ENCODE measurements around the gene FOXJ1.

The FOXJ1 gene

GRCh38 chr17:76160896-76161528 lies 20.0 kb upstream of the FOXJ1 start:
- in situ Hi-C loops (cut with MboI; ENCODE audit: low sequenced_read_pairs) = no loop called here

GRCh38 chr17:76159157-76159556 lies 18.1 kb upstream of the FOXJ1 start:
- in situ Hi-C loops (cut with MboI; ENCODE audit: low sequenced_read_pairs) = no loop called here

GRCh38 chr17:76157759-76158158 lies 16.7 kb upstream of the FOXJ1 start:
- in situ Hi-C loops (cut with MboI; ENCODE audit: low sequenced_read_pairs) = no loop called here

GRCh38 chr17:76156662-76156991 lies 15.6 kb upstream of the FOXJ1 start:
- in situ Hi-C loops (cut with MboI; ENCODE audit: low sequenced_read_pairs) = no loop called here

- in situ Hi-C loops (cut with MboI; ENCODE audit: low sequenced_read_pairs) = no loop called here
These were observed 15.1 kb upstream of the FOXJ1 start for GRCh38 chr17:76155988-76156661.

- in situ Hi-C loops (cut with MboI; ENCODE audit: low sequenced_read_pairs) = no loop called here
These were observed 14.1 kb upstream of the FOXJ1 start for GRCh38 chr17:76154936-76155845.

GRCh38 chr17:76154292-76154691 lies 13.2 kb upstream of the FOXJ1 start:
- in situ Hi-C loops (cut with MboI; ENCODE audit: low sequenced_read_pairs) = no loop called here

GRCh38 chr17:76153640-76154039 lies 12.6 kb upstream of the FOXJ1 start:
- in situ Hi-C loops (cut with MboI; ENCODE audit: low sequenced_read_pairs) = no loop called here

- in situ Hi-C loops (cut with MboI; ENCODE audit: low sequenced_read_pairs) = no loop called here
These were observed 12.2 kb upstream of the FOXJ1 start for GRCh38 chr17:76153202-76153601.

GRCh38 chr17:76152591-76152990 lies 11.5 kb upstream of the FOXJ1 start:
- in situ Hi-C loops (cut with MboI; ENCODE audit: low sequenced_read_pairs) = no loop called here

GRCh38 chr17:76151896-76152454 lies 10.9 kb upstream of the FOXJ1 start:
- in situ Hi-C loops (cut with MboI; ENCODE audit: low sequenced_read_pairs) = no loop called here

- in situ Hi-C loops (cut with MboI; ENCODE audit: low sequenced_read_pairs) = no loop called here
These were observed 9.9 kb upstream of the FOXJ1 start for GRCh38 chr17:76150712-76151622.

GRCh38 chr17:76149214-76149613 lies 8.2 kb upstream of the FOXJ1 start:
- in situ Hi-C loops (cut with MboI; ENCODE audit: low sequenced_read_pairs) = no loop called here

- in situ Hi-C loops (cut with MboI; ENCODE audit: low sequenced_read_pairs) = no loop called here
These were observed 6.9 kb upstream of the FOXJ1 start for GRCh38 chr17:76148015-76148326.

GRCh38 chr17:76147211-76148014 lies 6.4 kb upstream of the FOXJ1 start:
- in situ Hi-C loops (cut with MboI; ENCODE audit: low sequenced_read_pairs) = no loop called here

GRCh38 chr17:76146053-76146851 lies 5.2 kb upstream of the FOXJ1 start:
- in situ Hi-C loops (cut with MboI; ENCODE audit: low sequenced_read_pairs) = no loop called here

- in situ Hi-C loops (cut with MboI; ENCODE audit: low sequenced_read_pairs) = no loop called here
These were observed 4.4 kb upstream of the FOXJ1 start for GRCh38 chr17:76145231-76146052.

GRCh38 chr17:76142585-76143041 lies 1.6 kb upstream of the FOXJ1 start:
- in situ Hi-C loops (cut with MboI; ENCODE audit: low sequenced_read_pairs) = no loop called here

All from HL-60/S4 treated with phorbol 12-myristate 13-acetate at 8.2 ng/mL for 4 days and 3 days (cell line).